SU-DHL-6 (cell line): ENCODE measurements around the gene ANKRD23.
"Not testable (repeated sequence)": the region's sequence is repeated elsewhere in the genome, so short reads cannot be mapped to it uniquely, and the experiment has no call there.

ENCODE experiments used
- H2AFZ ChIP-seq: fragments of 200-600 bp; sonication (generic); 2 replicates; pipeline ENCODE4 v1.6.1; 2014; ENCODE audit warnings: low read depth, mild to moderate bottlenecking, moderate library complexity, mixed read lengths, antibody characterized with exemption, low read length; ENCODE audit not compliant: severe bottlenecking
- H3F3A ChIP-seq: fragments of 200-600 bp; shearing (Covaris generic); 2 replicates; pipeline ENCODE4 v1.6.0; 2016; ENCODE audit warnings: antibody characterized with exemption, mild to moderate bottlenecking; ENCODE audit not compliant: insufficient read depth
- H3K27ac ChIP-seq: fragments of 200-600 bp; sonication (generic); 2 replicates; pipeline ENCODE4 v1.5.1; 2016; ENCODE audit warnings: low read depth, mild to moderate bottlenecking, low read length, moderate library complexity, mixed read lengths
- H3K27me3 ChIP-seq: fragments of 200-600 bp; sonication (generic), shearing (Covaris generic); 2 replicates; pipeline ENCODE4 v1.6.0; 2014; ENCODE audit warnings: mild to moderate bottlenecking, low read length
- H3K36me3 ChIP-seq: fragments of 200-600 bp; sonication (generic); 2 replicates; pipeline ENCODE4 v1.6.1; 2014; ENCODE audit warnings: mild to moderate bottlenecking, low read length, mixed read lengths
- H3K4me2 ChIP-seq: fragments of 300-600, 200-600 bp; shearing (Covaris generic), sonication (generic); 2 replicates; pipeline ENCODE4 v1.6.0; 2014; ENCODE audit warnings: low read length, low read depth, mild to moderate bottlenecking; ENCODE audit not compliant: poor library complexity, severe bottlenecking
- H3K4me3 ChIP-seq: fragments of 200-600 bp; sonication (generic); 2 replicates; pipeline ENCODE4 v1.5.1; 2014; ENCODE audit warnings: antibody characterized with exemption, low read length, mild to moderate bottlenecking, mixed read lengths; ENCODE audit not compliant: insufficient read depth, poor library complexity, severe bottlenecking
- H3K79me2 ChIP-seq: fragments of 200-600 bp; sonication (generic); 2 replicates; pipeline ENCODE4 v1.6.1; 2014; ENCODE audit warnings: mild to moderate bottlenecking, low read length, moderate library complexity; ENCODE audit not compliant: insufficient read depth
- H3K9ac ChIP-seq: fragments of 200-600 bp; sonication (generic); 2 replicates; pipeline ENCODE4 v1.7.0; 2014; ENCODE audit warnings: mild to moderate bottlenecking, low read length
- H3K9me2 ChIP-seq: fragments of 200-600 bp; sonication (generic); replicated peaks from 2 replicates; pipeline ENCODE4 v1.6.1; 2014; ENCODE audit warnings: low read length; ENCODE audit not compliant: insufficient read depth
- H3K9me3 ChIP-seq: fragments of 200-600 bp; sonication (generic); 2 replicates; pipeline ENCODE4 v1.6.1; 2014; ENCODE audit warnings: low read length, mixed read lengths; ENCODE audit not compliant: insufficient read depth
- H4K20me1 ChIP-seq: fragments of 200-600 bp; sonication (generic); 2 replicates; pipeline ENCODE4 v1.6.1; 2014; ENCODE audit warnings: low read depth, mild to moderate bottlenecking, antibody characterized with exemption, low read length, moderate library complexity, mixed read lengths
- EZH2phosphoT487 ChIP-seq: fragments of 200-600 bp; sonication (generic), shearing (Covaris generic); conservative IDR thresholded peaks from 2 replicates; pipeline ENCODE4 v1.6.1; 2018; ENCODE audit warnings: mild to moderate bottlenecking, antibody characterized with exemption, low read length, moderate library complexity, mixed read lengths
- TF ChIP-seq, protein P1 (sequence below): fragments of 200-600 bp; sonication (generic); IDR thresholded peaks from one replicate; pipeline ENCODE4 v1.5.1; 2017; ENCODE audit warnings: antibody characterized with exemption, mild to moderate bottlenecking, low read length, moderate library complexity; ENCODE audit not compliant: insufficient read depth, poor library complexity, severe bottlenecking

Gene ANKRD23

GRCh38 chr2:96807127-96807471 lies 36.7 kb downstream of the ANKRD23 start:
- Histone ChIP-seq H3K9me3 (no peaks in the 10 kb centered on the region), H3K4me3 (no peak overlapping the region), H3K36me3 (no peaks in the 10 kb centered on the region), H3K4me2 (peak overlapping the region; percentile 75), H3K27ac (peak overlapping the region; percentile 61), H3K9ac (peak overlapping the region; percentile 14; the same call in 1 of the 2 replicates), H3K9me2 (no peaks in the 10 kb centered on the region), H3F3A (peaks cover 5% of the 10 kb centered on the region; the same call in 1 of the 2 replicates), H3K79me2 (no peaks in the 10 kb centered on the region), H3K27me3 (no peaks in the 10 kb centered on the region), H2AFZ (peak overlapping the region; percentile 94), H4K20me1 (no peaks in the 10 kb centered on the region)
- TF ChIP-seq, protein P1, sequence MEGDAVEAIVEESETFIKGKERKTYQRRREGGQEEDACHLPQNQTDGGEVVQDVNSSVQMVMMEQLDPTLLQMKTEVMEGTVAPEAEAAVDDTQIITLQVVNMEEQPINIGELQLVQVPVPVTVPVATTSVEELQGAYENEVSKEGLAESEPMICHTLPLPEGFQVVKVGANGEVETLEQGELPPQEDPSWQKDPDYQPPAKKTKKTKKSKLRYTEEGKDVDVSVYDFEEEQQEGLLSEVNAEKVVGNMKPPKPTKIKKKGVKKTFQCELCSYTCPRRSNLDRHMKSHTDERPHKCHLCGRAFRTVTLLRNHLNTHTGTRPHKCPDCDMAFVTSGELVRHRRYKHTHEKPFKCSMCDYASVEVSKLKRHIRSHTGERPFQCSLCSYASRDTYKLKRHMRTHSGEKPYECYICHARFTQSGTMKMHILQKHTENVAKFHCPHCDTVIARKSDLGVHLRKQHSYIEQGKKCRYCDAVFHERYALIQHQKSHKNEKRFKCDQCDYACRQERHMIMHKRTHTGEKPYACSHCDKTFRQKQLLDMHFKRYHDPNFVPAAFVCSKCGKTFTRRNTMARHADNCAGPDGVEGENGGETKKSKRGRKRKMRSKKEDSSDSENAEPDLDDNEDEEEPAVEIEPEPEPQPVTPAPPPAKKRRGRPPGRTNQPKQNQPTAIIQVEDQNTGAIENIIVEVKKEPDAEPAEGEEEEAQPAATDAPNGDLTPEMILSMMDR: no peak
- no peak for TF ChIP-seq EZH2phosphoT487

- peak overlapping the region; percentile 61 for H3K27ac ChIP-seq
- peaks cover 5% of the 10 kb centered on the region; the same call in 1 of the 2 replicates for H3F3A ChIP-seq
- peak overlapping the region; percentile 75 for H3K4me2 ChIP-seq
- H4K20me1 ChIP-seq: no peaks in the 10 kb centered on the region
- H3K9ac ChIP-seq: peak overlapping the region; percentile 14; the same call in 1 of the 2 replicates
- no peaks in the 10 kb centered on the region for H3K36me3 ChIP-seq
- H3K79me2 ChIP-seq: no peaks in the 10 kb centered on the region
- TF ChIP-seq EZH2phosphoT487: no peak
- TF ChIP-seq, protein P1: no peak
- no peaks in the 10 kb centered on the region for H3K9me2 ChIP-seq
- H2AFZ ChIP-seq: peak overlapping the region; percentile 94
- H3K4me3 ChIP-seq: no peak overlapping the region
- H3K27me3 ChIP-seq: no peaks in the 10 kb centered on the region
- H3K9me3 ChIP-seq: no peaks in the 10 kb centered on the region
Measured at GRCh38 chr2:96806468-96807126, 37.2 kb downstream of the ANKRD23 start.

GRCh38 chr2:96805946-96806345 lies 37.9 kb downstream of the ANKRD23 start:
- not testable (repeated sequence) for H4K20me1 ChIP-seq, H3K9me2 ChIP-seq, H3K79me2 ChIP-seq, H3K9me3 ChIP-seq, H3K36me3 ChIP-seq, H3F3A ChIP-seq, H3K4me3 ChIP-seq, H3K27me3 ChIP-seq, H3K9ac ChIP-seq
- Histone ChIP-seq H3K27ac (peak overlapping the region; percentile 61; the same call in 1 of the 2 replicates), H2AFZ (peak overlapping the region; percentile 94), H3K4me2 (peak overlapping the region; percentile 75)

DNA sequence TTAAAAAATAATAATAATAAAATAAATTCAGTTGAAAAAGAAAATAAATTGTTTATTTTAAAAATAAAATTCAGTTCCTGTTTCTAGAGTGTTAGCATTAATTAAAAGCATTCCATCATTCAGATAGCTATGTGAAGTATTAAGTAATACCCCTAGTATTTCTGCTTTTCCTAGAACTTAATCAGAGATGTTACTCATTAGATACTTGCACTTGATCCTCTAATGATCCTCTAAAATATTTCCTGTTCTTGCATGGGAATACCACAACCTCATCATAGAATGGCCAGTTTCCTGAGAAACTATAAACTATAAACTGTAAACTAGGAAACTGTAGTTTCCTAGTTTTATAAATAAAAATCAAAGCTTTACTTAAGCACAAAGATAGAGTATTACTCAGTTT lies 38.8 kb downstream of the ANKRD23 start:
- no peak overlapping the region for H3K4me2 ChIP-seq
- H3K79me2 ChIP-seq: no peaks in the 10 kb centered on the region
- H3K9ac ChIP-seq: no peak overlapping the region
- H3F3A ChIP-seq: peaks cover 5% of the 10 kb centered on the region; the same call in 1 of the 2 replicates
- H4K20me1 ChIP-seq: no peaks in the 10 kb centered on the region
- H3K36me3 ChIP-seq: no peaks in the 10 kb centered on the region
- no peak for TF ChIP-seq EZH2phosphoT487
- H2AFZ ChIP-seq: no peak overlapping the region
- no peaks in the 10 kb centered on the region for H3K27me3 ChIP-seq
- no peaks in the 10 kb centered on the region for H3K9me2 ChIP-seq
- no peak overlapping the region for H3K4me3 ChIP-seq
- H3K27ac ChIP-seq: no peak overlapping the region
- no peaks in the 10 kb centered on the region for H3K9me3 ChIP-seq
